ENCODE measurements around the gene MIF4GD.
A peak's percentile ranks its signal among the peaks of the same experiment; 100 is the strongest.

MIF4GD gene

DNA sequence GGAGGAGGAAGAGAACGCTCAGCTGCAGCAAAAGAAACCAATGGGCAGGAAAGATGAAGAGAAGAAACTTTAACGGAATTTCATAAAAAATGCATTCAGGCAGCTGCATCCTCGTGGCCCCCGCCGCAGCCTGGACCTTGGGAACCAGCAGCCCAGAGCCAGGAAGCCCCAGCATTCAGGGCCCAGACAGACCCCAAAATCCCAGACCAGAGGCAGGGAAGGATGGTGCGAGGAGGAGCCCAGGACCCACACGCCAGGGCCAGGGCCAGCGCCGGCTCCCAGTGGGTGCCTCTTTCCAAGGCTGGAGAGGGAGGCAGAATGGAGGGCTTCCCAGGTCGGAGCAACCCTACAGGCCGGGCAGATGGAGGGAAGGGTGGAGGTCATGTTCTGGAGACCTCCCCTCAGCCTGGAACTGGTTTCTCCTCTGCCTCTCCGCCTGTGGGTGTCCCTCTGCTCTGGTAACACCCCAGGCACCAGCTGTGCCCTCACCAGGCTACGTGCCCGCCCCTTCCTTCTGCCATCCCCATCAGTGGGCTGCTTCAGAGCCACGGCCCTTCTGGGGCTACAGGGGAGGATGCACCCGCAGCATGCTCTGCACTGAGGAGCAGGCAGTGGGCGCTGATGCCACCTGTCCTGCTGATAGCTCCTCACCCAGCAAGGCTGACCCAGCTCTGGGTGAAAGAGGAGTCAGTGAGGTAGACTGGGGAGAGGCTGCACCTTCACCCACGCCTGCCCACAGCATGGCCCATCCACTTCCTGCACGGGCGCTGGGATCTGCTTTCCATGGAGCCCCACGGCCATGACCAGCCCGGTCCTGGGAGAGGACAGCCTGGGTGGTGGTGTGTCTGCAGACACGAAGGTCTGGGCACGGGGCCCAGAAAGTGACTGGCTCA is 1.2 kb upstream of the MIF4GD start:
- DNase-seq (ENCODE audit: low read depth) = no peak
- TF ChIP-seq, protein P1, sequence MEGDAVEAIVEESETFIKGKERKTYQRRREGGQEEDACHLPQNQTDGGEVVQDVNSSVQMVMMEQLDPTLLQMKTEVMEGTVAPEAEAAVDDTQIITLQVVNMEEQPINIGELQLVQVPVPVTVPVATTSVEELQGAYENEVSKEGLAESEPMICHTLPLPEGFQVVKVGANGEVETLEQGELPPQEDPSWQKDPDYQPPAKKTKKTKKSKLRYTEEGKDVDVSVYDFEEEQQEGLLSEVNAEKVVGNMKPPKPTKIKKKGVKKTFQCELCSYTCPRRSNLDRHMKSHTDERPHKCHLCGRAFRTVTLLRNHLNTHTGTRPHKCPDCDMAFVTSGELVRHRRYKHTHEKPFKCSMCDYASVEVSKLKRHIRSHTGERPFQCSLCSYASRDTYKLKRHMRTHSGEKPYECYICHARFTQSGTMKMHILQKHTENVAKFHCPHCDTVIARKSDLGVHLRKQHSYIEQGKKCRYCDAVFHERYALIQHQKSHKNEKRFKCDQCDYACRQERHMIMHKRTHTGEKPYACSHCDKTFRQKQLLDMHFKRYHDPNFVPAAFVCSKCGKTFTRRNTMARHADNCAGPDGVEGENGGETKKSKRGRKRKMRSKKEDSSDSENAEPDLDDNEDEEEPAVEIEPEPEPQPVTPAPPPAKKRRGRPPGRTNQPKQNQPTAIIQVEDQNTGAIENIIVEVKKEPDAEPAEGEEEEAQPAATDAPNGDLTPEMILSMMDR (conservative IDR thresholded peaks at IDR 0.05; ENCODE audit: low read depth, low read length) = no peak
- peak overlapping the region; percentile 76 for H3K4me3 ChIP-seq (ENCODE audit: low read depth, low read length)

DNA sequence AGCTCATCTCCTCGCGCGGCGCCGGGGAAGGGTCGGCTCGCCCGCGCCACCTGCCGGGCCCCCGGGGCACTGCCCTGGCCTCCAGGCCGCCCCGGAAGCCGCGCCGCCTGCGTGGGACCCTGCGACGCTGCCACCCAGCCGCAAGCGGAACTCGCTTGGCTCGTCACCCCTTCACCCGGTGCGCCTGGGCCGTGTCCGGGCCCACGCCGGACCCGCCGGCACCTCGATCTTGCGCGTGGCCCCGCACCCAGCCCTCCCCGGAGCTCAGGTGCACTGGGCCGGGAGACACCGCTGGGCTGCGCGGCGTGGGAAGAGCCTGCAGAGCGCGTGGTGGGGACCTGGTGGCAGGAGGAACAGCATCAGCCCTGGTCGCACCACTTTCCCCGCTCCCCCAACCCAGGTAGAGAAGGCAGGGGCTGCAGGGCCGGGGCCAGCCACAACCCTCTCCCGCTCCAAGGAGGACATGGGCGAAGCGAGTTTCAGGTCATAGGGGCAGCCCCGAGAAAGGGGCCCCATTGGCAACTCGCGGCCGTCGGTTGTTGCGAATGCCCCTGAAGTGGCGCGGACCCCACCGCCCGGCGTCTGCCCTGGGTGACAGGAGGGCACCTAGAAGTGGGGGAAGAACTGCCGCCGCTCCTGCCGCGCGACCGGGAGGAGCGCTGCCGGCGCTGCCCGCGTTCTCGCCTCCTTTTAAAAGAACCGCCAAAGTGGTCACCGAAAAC is 363 bp upstream of the MIF4GD start:
- H3K4me3 ChIP-seq (ENCODE audit: low read depth, low read length) = peak overlapping the region; percentile 76
- TF ChIP-seq, protein P1 (conservative IDR thresholded peaks at IDR 0.05; ENCODE audit: low read depth, low read length) = peak; percentile 35
- DNase-seq (ENCODE audit: low read depth) = peak; percentile 62

DNA sequence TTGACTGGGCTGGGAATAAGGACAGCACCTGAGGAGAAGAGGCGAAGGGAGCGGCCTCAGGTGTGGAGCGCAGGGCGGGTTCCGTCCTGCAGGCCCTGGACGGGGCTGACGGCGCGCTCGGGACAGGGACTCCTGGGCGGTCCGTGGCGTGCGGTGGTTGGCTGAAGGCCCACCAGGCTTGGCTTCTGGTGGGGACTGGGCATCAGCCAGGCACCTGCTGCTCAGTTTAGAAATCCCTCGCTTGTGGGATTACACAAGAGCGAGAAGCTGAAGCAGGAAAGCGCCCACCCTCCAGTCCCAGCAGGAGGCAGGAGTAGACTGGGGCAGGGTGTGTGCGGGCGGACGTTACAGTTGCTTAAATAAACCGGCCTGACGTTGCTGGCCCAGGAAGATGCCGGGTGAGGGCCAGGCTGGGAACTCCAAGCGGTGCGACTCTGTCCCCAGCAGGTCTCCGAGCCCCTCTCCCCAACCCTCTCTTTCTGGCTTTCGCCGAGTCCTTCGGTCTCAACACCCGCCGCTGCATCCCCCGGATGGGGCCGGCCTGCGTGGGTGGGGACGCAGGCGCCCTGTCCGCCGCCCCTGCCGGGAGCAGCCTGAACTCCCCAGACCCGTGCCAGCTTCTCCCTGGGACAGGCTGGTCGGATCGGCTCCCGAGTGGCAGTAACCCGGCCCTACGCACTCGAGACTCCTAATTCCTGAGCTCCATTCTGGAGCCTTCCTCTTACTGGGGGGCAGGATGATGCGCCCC is 639 bp downstream of the MIF4GD start:
- peak; percentile 73 for DNase-seq (ENCODE audit: low read depth)
- TF ChIP-seq, protein P1 (conservative IDR thresholded peaks at IDR 0.05; ENCODE audit: low read depth, low read length) = peak; percentile 45
- H3K4me3 ChIP-seq (ENCODE audit: low read depth, low read length) = peak overlapping the region; percentile 76

DNA sequence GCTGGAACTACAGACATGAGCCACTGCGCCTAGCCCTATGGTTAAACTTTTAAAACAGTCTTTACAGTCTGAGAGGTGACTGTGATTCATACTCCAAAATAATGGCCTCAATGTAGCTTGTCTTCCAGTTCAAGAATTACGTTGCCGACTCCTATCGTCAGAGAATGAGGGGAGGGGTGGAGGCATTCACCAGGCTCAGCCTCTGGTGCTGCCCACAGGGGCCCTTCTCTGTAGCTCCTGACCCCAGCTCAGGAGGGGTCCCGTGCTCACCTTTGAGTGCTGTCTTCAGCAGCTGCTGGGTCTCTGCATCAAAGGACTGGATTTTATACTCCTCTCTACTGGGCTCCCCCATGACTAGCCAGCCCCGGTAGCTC is 1.2 kb downstream of the MIF4GD start:
- H3K4me3 ChIP-seq (ENCODE audit: low read depth, low read length) = peak overlapping the region; percentile 76
- TF ChIP-seq, protein P1 (conservative IDR thresholded peaks at IDR 0.05; ENCODE audit: low read depth, low read length) = no peak
- no peak for DNase-seq (ENCODE audit: low read depth)

DNA sequence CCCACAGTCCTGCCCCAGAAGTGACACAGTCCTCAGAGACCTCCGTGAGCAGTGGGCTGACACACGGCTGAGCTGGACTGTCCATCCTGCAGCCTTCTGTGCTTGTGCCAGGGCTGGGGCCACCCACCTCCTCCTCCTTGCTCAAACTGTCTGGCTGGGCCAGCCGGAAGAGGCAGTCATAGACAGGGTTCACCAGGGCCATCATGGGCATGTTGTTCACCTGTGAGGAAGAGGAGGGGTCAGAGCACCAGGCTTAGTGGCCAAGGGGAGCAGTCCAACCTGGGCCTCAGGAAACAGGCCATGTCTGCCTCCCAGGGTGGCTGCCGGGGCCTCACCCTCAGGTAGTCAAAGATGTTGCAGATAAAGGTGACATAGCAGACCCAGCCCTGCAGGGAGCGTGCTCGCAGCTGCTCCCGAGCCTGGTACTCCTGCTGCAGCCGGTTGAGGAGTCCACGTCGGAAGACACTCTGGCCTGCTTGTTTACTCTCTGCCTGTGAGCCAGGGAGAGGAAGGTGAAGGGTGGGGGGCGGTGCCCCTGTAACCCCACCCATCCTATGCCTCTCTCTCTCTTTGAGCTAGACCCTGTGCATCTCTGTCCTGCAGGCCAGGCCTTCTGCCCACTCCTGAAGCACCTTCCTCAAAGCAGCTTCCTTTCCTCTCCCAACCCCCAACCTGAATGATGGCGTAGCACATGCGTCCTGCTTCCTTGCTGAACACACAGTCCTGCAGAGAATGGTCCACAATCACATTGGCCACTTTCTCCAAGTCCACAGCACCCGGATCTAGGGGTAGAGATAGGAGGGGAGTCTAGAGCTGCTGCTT is 3.4 kb downstream of the MIF4GD start:
- no peak for DNase-seq (ENCODE audit: low read depth)
- TF ChIP-seq, protein P1 (conservative IDR thresholded peaks at IDR 0.05; ENCODE audit: low read depth, low read length) = no peak
- H3K4me3 ChIP-seq (ENCODE audit: low read depth, low read length) = no peak overlapping the region

DNA sequence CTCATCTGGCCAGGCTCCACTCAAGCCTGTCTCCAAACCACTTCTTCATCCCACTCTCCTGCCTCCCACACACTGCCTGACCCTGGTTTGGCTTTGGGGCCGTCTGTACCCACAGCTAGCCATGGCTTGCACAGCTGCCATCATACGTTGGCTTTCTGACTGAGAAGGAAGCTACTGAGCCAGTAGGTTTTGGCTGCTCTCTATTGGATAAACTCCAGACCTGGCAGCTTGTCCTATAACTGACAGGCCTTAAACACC is 3.9 kb downstream of the MIF4GD start:
- no peak for DNase-seq (ENCODE audit: low read depth)
- TF ChIP-seq, protein P1 (conservative IDR thresholded peaks at IDR 0.05; ENCODE audit: low read depth, low read length) = no peak
- H3K4me3 ChIP-seq (ENCODE audit: low read depth, low read length) = no peak overlapping the region

All from choroid plexus epithelial cell (primary cell).